HUES64 (cell line): Measurements from ENCODE around the gene DHX29.

Experiments
- H3K27ac ChIP-seq: 2 replicates; pipeline ENCODE4 v1.7.0; 2013; ENCODE audit warnings: low read depth, low read length, inconsistent platforms
- H3K27me3 ChIP-seq: 2 replicates; pipeline ENCODE4 v1.6.1; 2013; ENCODE audit warnings: mild to moderate bottlenecking, low read length; ENCODE audit not compliant: insufficient read depth
- H3K36me3 ChIP-seq: 2 replicates; pipeline ENCODE4 v1.6.1; 2013; ENCODE audit warnings: mild to moderate bottlenecking, low read length; ENCODE audit not compliant: insufficient read depth
- H3K4me1 ChIP-seq: 2 replicates; pipeline ENCODE4 v1.6.1; 2013; ENCODE audit warnings: mild to moderate bottlenecking, low read length, moderate library complexity; ENCODE audit not compliant: insufficient read depth
- H3K4me3 ChIP-seq: 2 replicates; pipeline ENCODE4 v1.5.1; 2013; ENCODE audit warnings: mild to moderate bottlenecking, low read length, moderate library complexity
- H3K9ac ChIP-seq: 2 replicates; pipeline ENCODE4 v1.6.1; 2013; ENCODE audit warnings: mild to moderate bottlenecking, low read depth, low read length
- H3K9me3 ChIP-seq: 2 replicates; pipeline ENCODE4 v1.6.1; 2013; ENCODE audit warnings: low read depth, low read length; ENCODE audit not compliant: insufficient read depth
- WGBS: fragments of 150-250, 120-280 bp; methylation state at CpG from one replicate; pipeline ENCODE4 v1.1.7; 2013; ENCODE audit warnings: missing lambda C conversion rate; 5-methylcytosine and 5-hydroxymethylcytosine counted together

DHX29 gene

DNA sequence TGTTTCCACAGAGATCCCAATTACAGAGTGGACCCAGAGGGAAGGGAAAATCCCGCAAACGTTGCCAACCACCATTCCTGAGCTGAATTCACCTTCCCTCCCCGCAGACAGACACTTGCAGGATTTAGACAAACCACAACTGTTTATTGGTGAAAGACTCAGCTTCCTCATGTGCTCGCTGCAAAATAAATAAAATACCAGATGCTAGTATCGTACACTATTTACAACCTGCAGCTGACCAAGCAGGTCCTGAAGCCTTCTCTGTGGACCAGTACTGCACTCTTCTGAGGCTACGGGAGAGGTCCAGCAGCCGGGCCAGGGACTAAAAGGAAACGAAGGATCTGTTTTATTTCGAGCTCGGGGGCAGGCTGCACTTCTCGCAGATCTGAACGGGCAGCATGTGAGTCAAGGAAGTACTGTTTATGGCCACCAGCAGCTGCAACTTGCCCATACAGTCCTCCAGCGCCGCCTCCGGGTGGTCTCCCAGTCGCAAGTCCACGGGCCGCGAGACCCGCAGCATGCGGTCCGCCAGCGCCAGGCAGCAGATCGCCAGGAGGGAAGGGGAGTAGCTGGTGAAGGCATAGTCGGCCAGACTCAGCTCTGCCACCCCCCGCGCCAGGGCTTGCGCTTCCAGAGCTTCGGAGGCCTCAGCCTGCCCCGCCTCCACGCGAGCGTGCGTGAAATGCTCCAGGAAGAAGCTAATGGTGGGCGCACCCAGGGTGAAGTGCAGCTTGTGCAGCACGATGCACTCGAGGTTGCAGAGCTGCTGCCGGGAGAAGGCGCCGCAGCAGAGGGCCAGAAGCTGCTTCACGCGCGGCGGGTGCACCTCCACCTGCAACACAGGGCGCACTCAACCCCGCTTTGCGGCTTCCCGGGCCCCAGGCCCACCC lies 76.2 kb downstream of the DHX29 start:
- Histone ChIP-seq H3K9me3 (no peaks in the 10 kb centered on the region), H3K27ac (no peak overlapping the region), H3K27me3 (peaks cover 99% of the 10 kb centered on the region), H3K4me1 (peaks cover 20% of the 10 kb centered on the region; the same call in 1 of the 2 replicates), H3K36me3 (no peaks in the 10 kb centered on the region), H3K9ac (no peak overlapping the region), H3K4me3 (peak overlapping the region; percentile 17; the same call in 1 of the 2 replicates)
- 6% methylated on average over 48 of the region's 48 CpGs for WGBS

- Histone ChIP-seq H3K4me3 (no peak overlapping the region), H3K27ac (no peak overlapping the region), H3K9ac (no peak overlapping the region), H3K36me3 (no peaks in the 10 kb centered on the region), H3K27me3 (peaks cover 100% of the 10 kb centered on the region), H3K9me3 (no peaks in the 10 kb centered on the region), H3K4me1 (peaks cover 20% of the 10 kb centered on the region; the same call in 1 of the 2 replicates)
- WGBS, result 60% methylated on average over 8 of the region's 8 CpGs
These were observed 77.3 kb downstream of the DHX29 start for GRCh38 chr5:55230086-55230629.

- Histone ChIP-seq H3K4me3 (peak overlapping the region; percentile 55), H3K27me3 (peaks cover 100% of the 10 kb centered on the region), H3K27ac (no peak overlapping the region), H3K9me3 (no peaks in the 10 kb centered on the region), H3K36me3 (no peaks in the 10 kb centered on the region), H3K9ac (no peak overlapping the region), H3K4me1 (peaks cover 16% of the 10 kb centered on the region)
- WGBS, result 4% methylated on average over 30 of the region's 30 CpGs
These were observed 79.6 kb downstream of the DHX29 start for GRCh38 chr5:55227664-55228430.

DNA sequence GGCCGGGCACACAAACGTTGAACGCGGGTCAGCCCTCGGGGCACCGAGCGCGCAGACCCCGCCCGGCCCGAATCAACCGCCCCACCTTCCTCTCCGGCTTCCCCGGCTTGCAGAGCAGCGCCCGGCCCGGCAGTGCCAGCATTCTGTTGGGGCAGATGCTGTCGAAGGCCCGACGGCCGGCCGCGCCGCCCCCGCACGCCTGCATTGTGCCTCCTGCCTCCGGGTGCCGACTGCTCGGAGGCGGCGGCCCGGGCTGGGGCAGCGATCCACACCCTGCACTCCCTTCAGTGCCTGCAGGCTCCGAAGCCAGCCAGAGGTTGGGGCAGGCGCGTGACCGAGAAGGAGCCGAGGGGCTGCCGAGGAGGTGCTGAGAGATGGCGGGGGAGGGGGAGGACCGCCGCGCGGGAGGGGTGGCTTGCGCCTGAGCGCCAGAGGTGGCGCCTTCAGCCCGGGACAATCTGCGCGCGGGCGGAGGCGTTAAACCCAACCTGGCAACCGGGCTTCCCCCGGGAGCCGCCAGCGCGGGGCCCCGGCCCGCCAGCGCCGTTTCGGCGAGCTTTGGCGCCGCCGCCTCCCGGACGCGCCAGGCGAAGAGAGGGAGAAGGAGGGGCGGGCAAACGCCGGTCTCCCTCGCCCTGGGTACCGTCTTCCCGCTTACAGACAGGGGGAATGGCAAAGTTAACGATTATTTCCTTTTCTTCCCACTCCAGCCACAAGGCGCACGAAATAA lies 80.4 kb downstream of the DHX29 start, which contains the start of gene MCIDAS:
TSS of gene MCIDAS (minus strand) at position 382 of the 730 bp plus-strand sequence. CDS start at position 205, 177 bp downstream.
- Histone ChIP-seq H3K27ac (no peak within 1 kb of the TSS), H3K9ac (no peak within 1 kb of the TSS), H3K27me3 (peaks cover 100% of the 10 kb centered on the region), H3K4me3 (peak within 1 kb of the TSS; percentile 55), H3K36me3 (no peaks in the 10 kb centered on the region), H3K4me1 (peaks cover 23% of the 10 kb centered on the region), H3K9me3 (no peaks in the 10 kb centered on the region)
- WGBS, result under 1% methylated on average over 80 of the region's 80 CpGs

DNA sequence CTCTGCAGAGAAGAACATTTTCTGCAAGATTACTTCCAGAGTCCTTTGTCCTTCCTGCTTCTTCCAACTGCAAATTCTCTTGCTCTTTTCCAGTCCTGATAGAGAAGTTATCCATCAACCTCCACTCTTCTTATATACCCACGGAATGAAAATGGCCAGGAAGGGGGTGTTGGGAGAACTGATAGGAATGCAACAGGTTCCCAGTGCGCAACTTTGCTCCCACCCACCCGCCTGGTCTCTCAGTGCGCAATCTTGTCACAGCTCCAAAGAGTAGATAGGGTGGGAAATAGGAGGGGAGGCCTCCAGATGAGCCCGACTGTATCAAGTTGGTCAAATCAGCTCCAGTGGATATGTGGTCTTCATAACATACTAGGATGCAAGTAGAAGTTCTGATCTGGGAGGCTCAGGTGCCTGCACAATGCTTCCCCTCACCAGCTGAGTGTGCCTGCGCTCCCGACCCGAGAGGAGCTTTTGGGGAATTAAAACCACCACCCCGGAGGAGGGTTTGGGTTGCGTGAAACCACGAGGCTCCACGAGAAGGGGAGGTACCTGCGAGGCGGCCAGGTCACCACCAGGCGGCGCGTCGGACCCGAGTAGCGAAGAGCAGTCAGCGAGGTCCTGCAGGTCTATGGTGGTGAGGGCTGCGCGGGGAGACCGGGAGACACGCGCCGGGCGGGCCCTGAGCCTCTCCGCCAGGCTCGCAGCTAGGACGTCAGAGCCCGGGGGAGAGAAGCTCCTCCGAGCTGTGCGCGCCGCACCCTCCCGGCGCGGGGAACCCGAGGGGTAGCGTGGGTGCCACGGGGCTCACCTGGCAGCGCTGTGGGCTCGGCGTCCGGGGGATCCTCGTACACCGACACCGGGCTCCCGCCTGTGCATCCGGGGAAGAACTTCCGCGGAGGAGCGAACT lies 81.2 kb downstream of the DHX29 start:
- no peak overlapping the region for H3K27ac ChIP-seq
- peaks cover 22% of the 10 kb centered on the region; the same call in 1 of the 2 replicates for H3K4me1 ChIP-seq
- 5% methylated on average over 54 of the region's 54 CpGs for WGBS
- H3K36me3 ChIP-seq, result no peaks in the 10 kb centered on the region
- no peaks in the 10 kb centered on the region for H3K9me3 ChIP-seq
- peak overlapping the region; percentile 55 for H3K4me3 ChIP-seq
- H3K9ac ChIP-seq, result no peak overlapping the region
- H3K27me3 ChIP-seq, result peaks cover 100% of the 10 kb centered on the region

DNA sequence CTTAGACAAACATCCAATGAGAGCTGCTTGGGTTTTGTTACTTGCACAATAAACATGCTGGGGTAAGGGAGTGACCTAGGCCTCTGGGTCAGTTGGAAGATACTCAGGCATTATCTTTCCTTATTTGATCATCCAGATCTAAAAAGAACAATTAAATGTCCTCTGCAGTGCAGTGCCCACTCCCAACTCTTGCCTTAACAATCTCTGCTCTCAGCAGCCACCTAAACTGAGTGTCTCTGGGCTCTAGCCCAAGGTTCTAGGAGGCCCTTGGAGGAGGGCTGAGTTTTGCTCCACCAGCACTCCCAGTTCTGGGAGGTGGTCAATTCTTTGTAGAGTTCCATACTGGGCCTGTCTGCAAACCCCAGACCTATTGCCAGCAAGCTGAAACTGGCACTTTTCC lies 82.1 kb downstream of the DHX29 start:
- peaks cover 100% of the 10 kb centered on the region for H3K27me3 ChIP-seq
- peaks cover 21% of the 10 kb centered on the region; the same call in 1 of the 2 replicates for H3K4me1 ChIP-seq
- no peak overlapping the region for H3K27ac ChIP-seq

GRCh38 chr5:55223812-55224240 lies 83.7 kb downstream of the DHX29 start:
- Histone ChIP-seq H3K9ac (no peak overlapping the region), H3K9me3 (no peaks in the 10 kb centered on the region), H3K27ac (no peak overlapping the region), H3K4me1 (peaks cover 33% of the 10 kb centered on the region), H3K27me3 (peaks cover 100% of the 10 kb centered on the region), H3K4me3 (no peak overlapping the region), H3K36me3 (no peaks in the 10 kb centered on the region)
- 22% methylated on average over 6 of the region's 7 CpGs for WGBS

More for the DNA sequence above, 82.1 kb downstream of the DHX29 start:
- Histone ChIP-seq H3K4me3 (no peak overlapping the region), H3K9me3 (no peaks in the 10 kb centered on the region), H3K36me3 (no peaks in the 10 kb centered on the region), H3K9ac (no peak overlapping the region)

DNA sequence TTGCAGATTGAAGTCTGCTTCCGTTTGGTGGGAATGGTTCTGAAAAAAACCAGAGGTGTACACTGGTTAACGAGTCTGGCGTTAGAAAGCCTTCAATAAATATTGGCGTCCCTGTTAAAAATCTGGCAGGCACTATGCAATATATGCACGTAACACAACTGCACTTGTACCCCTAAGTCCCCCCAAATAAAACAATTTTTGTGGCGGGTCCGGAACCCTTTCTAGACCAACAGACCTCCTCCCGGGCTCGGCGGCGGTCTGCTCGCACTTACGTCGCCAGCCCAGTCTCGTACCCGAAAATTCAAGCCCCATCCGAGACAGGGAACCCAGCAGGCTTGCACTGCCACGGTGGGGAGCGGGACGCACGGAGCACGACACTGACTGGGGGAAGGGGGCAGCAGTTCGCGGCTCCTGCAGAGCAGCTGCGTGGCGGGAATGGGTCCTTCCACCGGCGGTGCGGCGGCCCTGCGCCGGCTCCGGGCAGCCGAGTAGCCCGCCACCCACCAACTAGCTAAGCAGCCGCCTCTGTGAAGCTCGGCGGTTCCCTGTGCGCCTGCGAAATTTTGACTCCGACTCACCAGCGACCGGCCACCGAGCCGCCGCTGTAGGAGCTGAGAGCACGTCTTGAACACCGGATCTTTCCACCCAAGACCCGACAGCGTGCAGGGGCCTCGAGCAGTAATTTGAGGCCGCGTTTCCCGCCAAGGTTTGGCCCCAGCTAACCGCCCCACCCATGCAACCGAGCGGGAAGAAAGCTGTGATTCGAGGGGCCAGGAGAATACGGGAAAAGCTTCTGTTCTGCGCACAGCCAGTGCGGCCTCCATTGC lies 84.3 kb downstream of the DHX29 start:
- 3% methylated on average over 61 of the region's 61 CpGs for WGBS
- Histone ChIP-seq H3K36me3 (no peaks in the 10 kb centered on the region), H3K9ac (no peak overlapping the region), H3K27ac (no peak overlapping the region), H3K4me1 (peaks cover 37% of the 10 kb centered on the region), H3K27me3 (peaks cover 100% of the 10 kb centered on the region), H3K9me3 (no peaks in the 10 kb centered on the region), H3K4me3 (peak overlapping the region; percentile 30)

GRCh38 chr5:55222092-55222984 lies 85.2 kb downstream of the DHX29 start:
- no peak overlapping the region for H3K27ac ChIP-seq
- 9% methylated on average over 30 of the region's 30 CpGs for WGBS
- peaks cover 33% of the 10 kb centered on the region for H3K4me1 ChIP-seq
- no peak overlapping the region for H3K9ac ChIP-seq
- peaks cover 99% of the 10 kb centered on the region for H3K27me3 ChIP-seq
- no peak overlapping the region for H3K4me3 ChIP-seq
- no peaks in the 10 kb centered on the region for H3K9me3 ChIP-seq
- no peaks in the 10 kb centered on the region for H3K36me3 ChIP-seq
